Mesenchymal stem cell (in vitro differentiated cells and primary cell): ENCODE results near the gene DLGAP3.

Experiments used
- DNase-seq: peaks from one replicate; pipeline ENCODE4 v3.0.0-alpha.2; 2013
- H2AFZ ChIP-seq: one replicate; pipeline ENCODE4 v1.6.1; 2013; ENCODE audit warnings: low read depth, mild to moderate bottlenecking, control low read depth, inconsistent platforms, low read length, moderate library complexity
- H2AK5ac ChIP-seq: 2 replicates; pipeline ENCODE4 v1.6.1; 2013; ENCODE audit warnings: low read length, moderate library complexity, mild to moderate bottlenecking, inconsistent platforms; ENCODE audit not compliant: severe bottlenecking
- H2BK120ac ChIP-seq: one replicate; pipeline ENCODE4 v1.6.1; 2013; ENCODE audit warnings: low read depth, mild to moderate bottlenecking, inconsistent platforms, low read length, moderate library complexity
- H2BK12ac ChIP-seq, 2 experiments: one replicate each; pipeline ENCODE4 v1.6.1; 2013; ENCODE audit warnings: inconsistent platforms in 2 of 2, low read length in 2 of 2, mild to moderate bottlenecking in 2 of 2, moderate library complexity in 2 of 2, control low read depth in 1 of 2
- H2BK15ac ChIP-seq: one replicate; pipeline ENCODE4 v1.6.1; 2013; ENCODE audit warnings: mild to moderate bottlenecking, low read depth, inconsistent platforms; ENCODE audit not compliant: poor library complexity, severe bottlenecking
- H2BK5ac ChIP-seq: 2 replicates; pipeline ENCODE4 v1.6.1; 2013; ENCODE audit warnings: low read depth, mild to moderate bottlenecking, low read length, control low read depth, inconsistent platforms; ENCODE audit not compliant: poor library complexity, severe bottlenecking
- H3K14ac ChIP-seq, 2 experiments: one replicate each; pipeline ENCODE4 v1.6.1; 2013; ENCODE audit warnings: inconsistent platforms in 2 of 2, low read length in 2 of 2, control low read depth in 1 of 2, mild to moderate bottlenecking in 1 of 2, moderate library complexity in 1 of 2
- H3K18ac ChIP-seq, 2 experiments: one replicate each; pipeline ENCODE4 v1.6.1; 2013; ENCODE audit warnings: inconsistent platforms in 2 of 2, low read length in 2 of 2, control low read depth in 1 of 2, low read depth in 1 of 2, mild to moderate bottlenecking in 1 of 2
- H3K23ac ChIP-seq, 2 experiments: one replicate each; pipeline ENCODE4 v1.6.1; 2013; ENCODE audit warnings: inconsistent platforms in 2 of 2, low read length in 2 of 2, mild to moderate bottlenecking in 2 of 2, moderate library complexity in 2 of 2, control low read depth in 1 of 2
- H3K27ac ChIP-seq: 2 replicates; pipeline ENCODE4 v1.5.1; 2013; ENCODE audit warnings: mild to moderate bottlenecking, moderate library complexity, low read length, control low read depth, inconsistent platforms; ENCODE audit not compliant: poor library complexity, severe bottlenecking
- H3K27me3 ChIP-seq, 2 experiments: 2 replicates each; pipeline versions ENCODE4 v1.6.1 to v1.7.0; 2013; ENCODE audit warnings: low read length in 2 of 2, mild to moderate bottlenecking in 2 of 2, moderate library complexity in 2 of 2, control low read depth in 1 of 2, inconsistent platforms in 1 of 2; ENCODE audit not compliant: control insufficient read depth in 1 of 2, insufficient read depth in 1 of 2
- H3K36me3 ChIP-seq, 2 experiments: 2 replicates each; pipeline versions ENCODE4 v1.6.1 to v1.7.0; 2013; ENCODE audit warnings: low read length in 2 of 2, control low read depth in 1 of 2, inconsistent platforms in 1 of 2, low read depth in 1 of 2, mild to moderate bottlenecking in 1 of 2; ENCODE audit not compliant: insufficient read depth in 2 of 2, control insufficient read depth in 1 of 2
- H3K4ac ChIP-seq, 2 experiments: one replicate each; pipeline ENCODE4 v1.6.1; 2013; ENCODE audit warnings: inconsistent platforms in 2 of 2, low read length in 2 of 2, mild to moderate bottlenecking in 2 of 2, moderate library complexity in 2 of 2, control low read depth in 1 of 2, low read depth in 1 of 2
- H3K4me1 ChIP-seq: 2 replicates; pipeline ENCODE4 v1.6.1; 2013; ENCODE audit warnings: low read depth, low read length, control low read depth; ENCODE audit not compliant: control insufficient read depth, insufficient read depth
- H3K4me2 ChIP-seq: 2 replicates; pipeline ENCODE4 v1.6.1; 2013; ENCODE audit warnings: low read length, mild to moderate bottlenecking, inconsistent platforms; ENCODE audit not compliant: poor library complexity, severe bottlenecking
- H3K4me3 ChIP-seq, 2 experiments: 2 replicates each; pipeline versions ENCODE4 v1.5.1 to v1.7.0; 2013; ENCODE audit warnings: low read length in 2 of 2, mild to moderate bottlenecking in 2 of 2, control low read depth in 1 of 2, low read depth in 1 of 2; ENCODE audit not compliant: insufficient read depth in 1 of 2
- H3K79me1 ChIP-seq: replicated peaks from 2 replicates; pipeline ENCODE4 v1.6.1; 2013; ENCODE audit warnings: mild to moderate bottlenecking, control low read depth, low read length, inconsistent platforms; ENCODE audit not compliant: poor library complexity, severe bottlenecking
- H3K9ac ChIP-seq: 2 replicates; pipeline ENCODE4 v1.7.0; 2013; ENCODE audit warnings: mild to moderate bottlenecking, low read length, moderate library complexity
- H3K9me3 ChIP-seq: 2 replicates; pipeline ENCODE4 v1.7.0; 2013; ENCODE audit warnings: mild to moderate bottlenecking, low read length; ENCODE audit not compliant: control insufficient read depth
- H4K8ac ChIP-seq: one replicate; pipeline ENCODE4 v1.6.1; 2013; ENCODE audit warnings: inconsistent platforms, mild to moderate bottlenecking, low read length, moderate library complexity
- H4K91ac ChIP-seq: one replicate; pipeline ENCODE4 v1.6.1; 2013; ENCODE audit warnings: mild to moderate bottlenecking, low read length, inconsistent platforms
- WGBS: methylation state at CpG from one replicate; pipeline ENCODE4 v1.1.7; 2013; ENCODE audit warnings: mixed read lengths; 5-methylcytosine and 5-hydroxymethylcytosine counted together

Gene DLGAP3

GRCh38 chr1:34916104-34916503 is 13.3 kb downstream of the DLGAP3 start:
- Histone ChIP-seq H3K23ac (no peak overlapping the region), H3K4me1 (no peaks in the 10 kb centered on the region), H4K8ac (no peak overlapping the region), H3K79me1 (no peaks in the 10 kb centered on the region), H2AFZ (no peak overlapping the region), H3K27me3 (peaks cover 16 to 61% of the 10 kb centered on the region in 2 experiments), H2BK12ac (no peak overlapping the region), H3K4ac (no peak overlapping the region), H2AK5ac (no peak overlapping the region), H3K18ac (no peak overlapping the region), H3K9ac (no peak overlapping the region), H3K14ac (no peak overlapping the region), H3K9me3 (no peaks in the 10 kb centered on the region), H4K91ac (no peak overlapping the region), H3K4me3 (no peak overlapping the region), H2BK5ac (no peak overlapping the region), H2BK120ac (no peak overlapping the region), H3K4me2 (no peak overlapping the region), H2BK15ac (no peak overlapping the region), H3K27ac (no peak overlapping the region), H3K36me3 (no peaks in the 10 kb centered on the region)
- no peak for DNase-seq
- WGBS = 87% methylated on average over 4 of the region's 4 CpGs

DNA sequence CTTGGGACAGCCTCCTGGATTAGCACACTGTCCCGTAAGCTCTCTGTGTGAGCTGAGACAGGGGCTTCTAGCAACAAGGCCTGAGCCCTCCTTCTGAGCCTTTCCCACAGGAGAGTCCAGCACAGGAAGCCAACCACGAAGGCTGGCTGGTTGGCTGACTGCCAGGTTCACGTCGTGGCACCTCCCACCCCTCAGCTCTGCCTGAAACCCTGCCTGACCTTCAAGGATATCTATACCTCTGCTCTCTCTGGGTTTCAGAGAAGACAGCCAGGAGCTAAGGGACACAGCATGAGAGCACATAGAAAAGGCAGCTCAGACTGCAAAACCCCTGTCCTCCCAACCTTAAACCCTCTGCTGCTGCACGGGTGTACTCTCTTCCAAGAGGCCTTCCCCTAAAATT is 13.9 kb downstream of the DLGAP3 start:
- H3K4me1 ChIP-seq = no peaks in the 10 kb centered on the region

GRCh38 chr1:34914958-34915357 is 14.5 kb downstream of the DLGAP3 start:
- no peak overlapping the region for H3K27ac ChIP-seq
- peaks cover 9 to 60% of the 10 kb centered on the region in 2 experiments for H3K27me3 ChIP-seq
- no peaks in the 10 kb centered on the region for H3K36me3 ChIP-seq
- no peak overlapping the region for H3K4me3 ChIP-seq
- H4K8ac ChIP-seq = no peak overlapping the region
- no peak overlapping the region for H2BK120ac ChIP-seq
- H3K18ac ChIP-seq = no peak overlapping the region
- H3K9ac ChIP-seq = no peak overlapping the region
- H3K23ac ChIP-seq = no peak overlapping the region
- no peaks in the 10 kb centered on the region for H3K9me3 ChIP-seq
- WGBS = 76% methylated on average over 2 of the region's 2 CpGs
- H2BK12ac ChIP-seq = no peak overlapping the region
- no peak overlapping the region for H2BK15ac ChIP-seq
- no peak for DNase-seq
- no peak overlapping the region for H4K91ac ChIP-seq
- H3K79me1 ChIP-seq = no peaks in the 10 kb centered on the region
- no peak overlapping the region for H2AK5ac ChIP-seq
- no peak overlapping the region for H2BK5ac ChIP-seq
- H3K4me2 ChIP-seq = no peak overlapping the region
- H3K14ac ChIP-seq = no peak overlapping the region
- no peak overlapping the region for H2AFZ ChIP-seq
- H3K4ac ChIP-seq = no peak overlapping the region
- no peaks in the 10 kb centered on the region for H3K4me1 ChIP-seq

More for the DNA sequence above, 13.9 kb downstream of the DLGAP3 start:
- Histone ChIP-seq H3K27ac (no peak overlapping the region), H3K4ac (no peak overlapping the region), H2BK12ac (no peak overlapping the region), H3K4me3 (no peak overlapping the region), H3K4me2 (no peak overlapping the region), H3K23ac (no peak overlapping the region), H4K91ac (no peak overlapping the region), H2BK120ac (no peak overlapping the region), H2BK5ac (no peak overlapping the region), H3K27me3 (peaks cover 14 to 60% of the 10 kb centered on the region in 2 experiments), H4K8ac (no peak overlapping the region), H3K79me1 (no peaks in the 10 kb centered on the region), H2AK5ac (no peak overlapping the region), H3K9me3 (no peaks in the 10 kb centered on the region), H3K18ac (no peak overlapping the region), H2BK15ac (no peak overlapping the region), H3K9ac (no peak overlapping the region), H2AFZ (no peak overlapping the region), H3K36me3 (no peaks in the 10 kb centered on the region), H3K14ac (no peak overlapping the region)
- no peak for DNase-seq
- 39% methylated on average over 4 of the region's 5 CpGs for WGBS

DNA sequence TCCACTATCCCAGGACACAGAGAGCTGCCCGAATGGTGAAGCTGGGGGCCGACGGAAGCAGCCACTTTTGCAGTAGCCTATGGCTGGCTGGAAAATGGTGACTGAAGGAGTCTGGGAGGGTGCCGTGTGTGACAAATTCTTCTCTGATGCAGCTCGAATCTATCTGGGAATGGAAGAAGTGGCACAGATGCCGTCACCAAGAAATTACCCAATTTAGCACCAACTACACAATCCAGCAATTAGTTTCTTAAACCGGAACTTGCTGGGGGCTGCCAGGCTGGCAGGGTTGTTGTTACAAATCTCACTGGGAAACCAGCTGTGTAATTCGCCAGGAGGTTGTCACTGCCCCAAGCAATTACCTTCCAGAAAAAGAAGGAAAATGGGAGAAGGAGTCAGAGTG is 18.0 kb downstream of the DLGAP3 start:
- no peak overlapping the region for H3K4me3 ChIP-seq
- H3K27me3 ChIP-seq = peaks cover 4 to 79% of the 10 kb centered on the region in 2 experiments
- H3K4me2 ChIP-seq = no peak overlapping the region
- no peak overlapping the region for H2BK12ac ChIP-seq
- no peaks in the 10 kb centered on the region for H3K4me1 ChIP-seq
- H2AK5ac ChIP-seq = no peak overlapping the region
- no peaks in the 10 kb centered on the region for H3K36me3 ChIP-seq
- no peak overlapping the region for H4K91ac ChIP-seq
- H2BK5ac ChIP-seq = no peak overlapping the region
- no peak overlapping the region for H3K9ac ChIP-seq
- no peak overlapping the region for H2BK120ac ChIP-seq
- no peak overlapping the region for H3K18ac ChIP-seq
- no peaks in the 10 kb centered on the region for H3K79me1 ChIP-seq
- H3K9me3 ChIP-seq = no peaks in the 10 kb centered on the region
- no peak overlapping the region for H3K14ac ChIP-seq
- no peak overlapping the region for H3K23ac ChIP-seq
- no peak overlapping the region for H3K4ac ChIP-seq
- no peak overlapping the region for H3K27ac ChIP-seq
- no peak overlapping the region for H2BK15ac ChIP-seq
- 60% methylated on average over 6 of the region's 8 CpGs for WGBS
- no peak overlapping the region for H4K8ac ChIP-seq
- no peak overlapping the region for H2AFZ ChIP-seq
- no peak for DNase-seq
